NCI-H345 (cell line): ENCODE results near the gene ACSM3.
"Not testable (repeated sequence)": the region's sequence is repeated elsewhere in the genome, so short reads cannot be mapped to it uniquely, and the experiment has no call there.

Source experiments
- DNase-seq: peaks from one replicate; lab custom pipeline; 2025; lab: John Stamatoyannopoulos, UW

The ACSM3 gene

GRCh38 chr16:20760346-20760745 is 3.5 kb upstream of the ACSM3 start:
- DNase-seq, result no peak

DNA sequence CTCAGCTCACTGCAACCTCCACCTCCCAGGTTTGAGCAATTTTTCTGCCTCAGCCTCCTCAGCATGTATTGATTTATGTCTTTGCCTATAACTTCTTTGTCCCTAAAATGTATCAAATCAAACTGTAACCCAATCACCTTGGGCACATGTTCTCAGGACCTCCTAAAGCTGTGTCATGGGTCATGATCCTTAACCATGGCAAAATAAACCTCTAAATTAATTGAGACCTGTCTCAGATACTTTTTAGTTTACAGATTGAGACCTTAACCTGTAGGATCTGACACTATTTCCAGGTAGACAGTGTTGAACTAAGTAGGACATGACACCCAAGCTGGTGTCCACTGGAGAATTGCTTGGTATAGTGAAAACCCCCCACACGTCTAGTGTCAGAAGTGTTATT is 2.6 kb upstream of the ACSM3 start:
- no peak for DNase-seq

- no peak for DNase-seq
These were observed 1.2 kb upstream of the ACSM3 start for GRCh38 chr16:20762404-20763123.

DNA sequence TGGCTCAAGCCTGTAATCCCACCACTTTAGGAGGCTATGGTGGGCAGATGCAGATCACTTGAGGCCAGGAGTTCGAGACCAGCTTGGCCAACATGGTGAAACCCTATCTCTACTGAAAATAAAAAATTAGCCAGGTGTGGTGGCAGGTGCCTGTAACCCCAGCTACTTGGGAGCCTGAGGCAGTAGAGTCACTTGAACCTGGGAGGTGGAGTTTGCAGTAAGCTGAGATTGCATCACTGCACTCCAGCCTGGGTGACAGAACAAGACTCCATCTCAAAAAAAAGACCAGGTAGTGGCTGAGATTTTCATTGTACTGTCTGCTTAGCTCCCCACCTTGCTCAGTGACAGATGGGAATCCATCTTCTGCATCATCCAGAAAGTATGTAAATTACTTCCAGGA is 634 bp downstream of the ACSM3 start:
- DNase-seq, result not testable (repeated sequence)

GRCh38 chr16:20765732-20766131 is 1.9 kb downstream of the ACSM3 start:
- DNase-seq, result no peak

DNA sequence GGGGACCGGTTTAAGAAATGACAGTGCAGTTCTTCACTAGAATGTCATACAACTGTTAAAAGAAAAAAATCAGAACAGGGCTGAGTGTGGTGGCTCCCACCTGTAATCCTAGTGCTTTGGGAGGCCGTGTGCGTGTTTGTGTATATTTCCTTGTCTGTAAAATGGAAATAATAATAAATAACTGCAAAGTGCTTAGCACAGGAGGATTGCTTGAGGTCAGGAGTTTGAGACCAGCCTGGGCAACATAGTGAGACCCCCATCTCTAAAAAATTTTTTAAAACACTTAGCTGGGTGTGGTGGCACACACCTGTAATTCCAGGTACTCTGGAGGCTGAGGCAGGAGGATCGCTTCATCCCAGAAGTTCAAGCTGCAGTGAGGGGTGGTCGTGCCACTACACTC is 2.5 kb downstream of the ACSM3 start:
- no peak for DNase-seq

GRCh38 chr16:20767577-20767976 is 3.8 kb downstream of the ACSM3 start:
- no peak for DNase-seq

DNA sequence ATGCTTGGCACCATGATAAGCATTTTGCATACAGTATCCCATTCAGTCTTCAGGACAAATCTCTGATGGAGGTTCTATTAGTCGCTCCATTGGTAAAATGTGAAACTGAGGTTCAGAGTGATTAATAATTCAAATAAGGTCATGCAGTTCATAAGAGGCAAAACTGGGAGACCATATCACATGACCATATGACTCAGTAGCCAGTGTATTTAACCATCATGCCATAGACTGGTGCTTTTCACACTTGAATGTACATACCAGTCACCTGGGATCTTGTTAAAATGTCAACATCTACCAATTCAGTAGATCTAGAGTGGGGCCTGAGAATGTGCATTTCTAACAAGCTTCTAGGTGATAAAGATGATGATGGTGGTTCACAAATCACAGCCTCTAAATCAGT is 4.3 kb downstream of the ACSM3 start:
- no peak for DNase-seq

GRCh38 chr16:20768818-20769217 is 5.0 kb downstream of the ACSM3 start:
- no peak for DNase-seq

- no peak for DNase-seq
These were observed 9.9 kb downstream of the ACSM3 start for GRCh38 chr16:20773679-20774078.

DNA sequence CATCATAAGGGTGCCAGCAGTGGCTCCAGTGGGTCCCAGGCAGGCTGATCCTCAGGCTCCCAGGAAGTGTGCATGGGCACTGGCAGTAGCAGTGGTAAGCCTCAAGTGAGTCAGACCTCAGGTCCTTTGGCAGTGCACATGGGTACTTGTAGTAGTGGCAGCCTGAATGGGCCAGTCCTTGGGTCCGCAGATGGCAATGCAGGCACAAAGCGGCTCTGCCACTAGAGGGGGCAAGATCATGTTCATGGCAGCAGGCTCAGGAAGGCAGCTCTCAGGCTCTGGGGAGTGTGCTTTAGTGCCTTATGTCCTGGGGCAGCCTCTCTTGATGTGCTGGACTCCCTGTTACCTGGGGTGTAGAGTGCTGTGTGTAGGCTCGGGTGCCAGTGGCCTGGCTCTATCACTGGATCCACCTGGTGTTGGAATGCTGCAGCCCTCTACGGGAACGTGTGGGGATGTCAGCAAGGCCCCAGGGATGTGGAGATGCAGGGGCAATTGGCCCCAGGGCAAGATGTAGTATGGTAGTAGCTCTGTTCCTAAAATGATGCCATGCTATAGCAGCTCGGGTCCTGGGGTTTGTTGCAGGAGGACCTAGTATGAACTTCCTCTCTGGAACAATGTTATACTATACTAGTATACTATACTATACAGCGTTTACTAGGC is 11.0 kb downstream of the ACSM3 start:
- DNase-seq, result no peak

DNA sequence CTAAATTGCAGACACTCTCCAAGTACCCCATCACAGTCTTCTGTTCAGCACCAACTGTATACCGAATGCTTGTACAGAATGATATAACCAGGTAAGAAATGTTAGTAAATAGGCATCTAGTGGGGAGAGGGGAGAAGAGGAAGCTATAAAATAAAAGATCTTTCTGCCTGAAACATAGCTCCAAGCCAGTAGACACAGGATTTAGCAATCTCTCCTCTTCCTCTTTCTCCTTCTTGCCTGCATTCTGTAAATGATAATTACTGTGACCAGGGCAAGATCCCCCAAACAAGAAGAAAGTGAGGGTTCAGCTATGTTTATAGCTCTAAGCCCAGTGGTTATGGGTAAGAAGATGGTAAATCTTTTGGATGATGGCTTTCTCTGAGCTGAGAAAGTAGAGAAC is 17.9 kb downstream of the ACSM3 start:
- DNase-seq, result no peak

DNA sequence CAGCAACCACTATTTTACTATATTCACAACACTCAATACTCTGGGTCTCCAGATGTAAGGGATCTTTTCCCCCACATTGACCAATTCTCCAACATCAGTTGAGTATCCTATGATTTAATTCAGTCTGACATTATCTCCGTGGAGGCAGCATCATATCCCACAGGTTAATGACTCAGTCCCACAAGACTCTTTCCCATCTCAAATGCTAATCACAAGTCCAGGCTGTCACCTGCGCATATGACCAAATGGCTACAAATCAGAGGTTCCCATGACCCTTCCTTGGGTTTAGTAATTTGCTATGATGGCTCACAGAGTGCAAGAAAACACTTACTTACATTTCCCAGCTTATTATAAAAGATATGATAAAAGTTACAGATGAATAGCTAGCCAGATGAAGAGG is 18.7 kb downstream of the ACSM3 start:
- DNase-seq, result no peak

DNA sequence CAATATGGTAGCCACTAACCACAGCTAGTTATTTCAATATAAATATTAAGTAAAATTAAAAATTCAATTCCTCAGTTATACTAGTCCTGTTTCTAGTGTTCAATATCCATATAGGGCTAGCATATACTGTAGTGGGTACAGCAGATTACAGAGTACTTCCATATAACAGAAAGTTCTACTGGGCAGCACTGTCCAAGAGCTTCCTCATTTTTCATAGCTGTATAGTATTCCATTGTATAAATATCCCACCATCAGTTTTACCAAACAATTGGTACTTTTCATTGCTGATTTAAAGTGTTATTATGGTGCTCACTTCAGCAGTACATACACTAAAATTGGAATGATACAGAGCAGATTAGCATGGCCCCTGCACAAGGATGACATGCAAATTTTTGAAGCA is 20.4 kb downstream of the ACSM3 start:
- DNase-seq, result no peak

- no peak for DNase-seq
These were observed 25.3 kb downstream of the ACSM3 start for GRCh38 chr16:20789130-20789529.

GRCh38 chr16:20791923-20792612 is 28.3 kb downstream of the ACSM3 start:
- no peak for DNase-seq

DNA sequence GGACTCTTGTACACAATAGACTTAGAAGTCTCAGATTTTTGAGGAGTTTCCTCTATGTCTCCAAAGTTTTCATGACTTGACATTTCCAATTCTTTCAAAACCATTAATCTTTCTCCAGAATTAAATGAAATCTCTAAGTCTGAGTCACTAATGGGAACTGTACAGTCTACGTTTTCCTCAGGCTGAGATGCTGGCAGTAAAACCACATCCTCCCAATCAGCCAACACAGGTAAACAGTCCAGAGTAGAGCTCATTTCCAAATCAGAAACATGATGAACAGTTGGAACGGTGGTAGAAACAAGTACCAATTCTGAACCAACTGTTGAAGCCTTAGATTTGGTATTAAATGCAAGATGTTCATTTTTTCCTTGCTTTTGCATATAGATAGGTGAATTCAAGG is 34.5 kb downstream of the ACSM3 start:
- no peak for DNase-seq

GRCh38 chr16:20799599-20799998 is 35.8 kb downstream of the ACSM3 start:
- DNase-seq, result no peak

GRCh38 chr16:20801278-20801677 is 37.5 kb downstream of the ACSM3 start:
- DNase-seq, result no peak

DNA sequence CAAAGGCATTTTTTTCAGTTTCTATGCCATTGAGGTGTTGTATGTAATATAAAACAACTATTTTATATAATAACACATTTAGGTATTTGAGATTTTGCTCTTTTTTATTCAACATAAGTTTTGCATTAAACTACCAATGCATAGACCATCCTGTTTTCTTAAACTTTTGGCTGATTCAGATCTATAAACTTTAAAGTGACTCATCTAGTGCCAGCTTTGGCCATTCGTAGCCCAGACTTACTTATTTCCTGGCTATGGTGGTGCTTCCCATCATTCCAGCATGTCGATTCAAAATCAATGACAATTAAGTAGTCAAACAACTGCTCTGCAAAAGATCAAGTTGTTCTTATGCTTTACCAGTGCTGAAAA is 39.4 kb downstream of the ACSM3 start:
- no peak for DNase-seq

DNA sequence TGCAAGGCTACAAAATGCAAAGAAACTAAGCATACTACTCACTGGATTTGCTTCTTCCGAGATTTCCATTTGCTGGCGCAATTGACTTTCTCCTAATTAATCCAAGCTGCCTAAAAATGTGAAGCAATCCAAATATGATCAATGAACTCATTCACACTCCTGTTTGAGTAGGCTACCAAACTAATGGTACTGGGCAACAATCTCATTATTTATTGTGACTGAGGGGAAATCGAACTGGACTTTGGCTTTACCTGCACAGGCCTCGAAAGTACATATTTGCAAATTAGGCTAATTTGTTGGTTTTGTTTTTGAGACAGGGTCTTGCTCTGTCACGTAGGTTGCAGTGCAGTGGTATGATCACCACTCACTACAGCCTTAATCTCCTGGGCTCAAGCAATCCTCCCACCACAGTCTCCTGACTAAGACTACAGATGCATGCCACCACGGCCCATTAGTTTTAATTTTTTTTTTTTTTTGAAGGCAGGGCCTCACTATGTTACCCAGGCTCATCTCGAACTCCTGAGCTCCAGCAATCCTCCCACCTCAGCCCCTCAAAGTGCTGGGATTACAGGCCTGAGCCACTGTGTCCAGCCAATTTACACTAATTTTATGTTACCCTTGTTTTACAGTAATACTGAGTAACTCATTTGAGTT is 39.9 kb downstream of the ACSM3 start:
- no peak for DNase-seq

GRCh38 chr16:20805684-20806167 is 41.9 kb downstream of the ACSM3 start:
- DNase-seq, result not testable (repeated sequence)
